ENCODE results near the gene CHCHD6.

CHCHD6 gene

GRCh38 chr3:126972866-126973265 lies 268.8 kb downstream of the CHCHD6 start:
- TF ChIP-seq GATA2 (IDR thresholded peaks at IDR 0.05; ENCODE audit: low read depth, low read length) (no peak), GATA3 (IDR thresholded peaks at IDR 0.05; ENCODE audit: low read depth, low read length) (no peak)

DNA sequence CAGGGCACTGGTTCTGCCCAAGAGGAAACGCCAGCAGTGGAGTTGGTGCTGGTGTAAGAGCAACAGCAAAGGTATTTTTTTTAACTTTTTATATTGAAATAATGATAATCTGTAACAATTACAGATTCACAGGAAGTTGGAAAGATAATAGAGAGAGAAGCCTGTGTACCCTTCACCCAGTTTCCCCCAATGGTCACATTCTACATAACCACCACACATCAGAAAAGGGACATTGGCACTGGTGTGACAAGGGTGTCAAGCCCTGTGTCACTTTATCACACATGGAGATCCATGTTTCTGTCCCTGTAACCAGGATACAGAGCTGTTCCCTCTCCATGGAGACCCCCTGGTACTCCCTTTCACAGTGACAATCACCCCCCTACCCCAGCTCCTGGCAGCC lies 269.8 kb downstream of the CHCHD6 start:
- no peak for TF ChIP-seq GATA2 (IDR thresholded peaks at IDR 0.05; ENCODE audit: low read depth, low read length)
- no peak for TF ChIP-seq GATA3 (IDR thresholded peaks at IDR 0.05; ENCODE audit: low read depth, low read length)

GRCh38 chr3:126974756-126975155 lies 270.7 kb downstream of the CHCHD6 start:
- TF ChIP-seq GATA2 (IDR thresholded peaks at IDR 0.05; ENCODE audit: low read depth, low read length) (no peak), GATA3 (IDR thresholded peaks at IDR 0.05; ENCODE audit: low read depth, low read length) (no peak)

DNA sequence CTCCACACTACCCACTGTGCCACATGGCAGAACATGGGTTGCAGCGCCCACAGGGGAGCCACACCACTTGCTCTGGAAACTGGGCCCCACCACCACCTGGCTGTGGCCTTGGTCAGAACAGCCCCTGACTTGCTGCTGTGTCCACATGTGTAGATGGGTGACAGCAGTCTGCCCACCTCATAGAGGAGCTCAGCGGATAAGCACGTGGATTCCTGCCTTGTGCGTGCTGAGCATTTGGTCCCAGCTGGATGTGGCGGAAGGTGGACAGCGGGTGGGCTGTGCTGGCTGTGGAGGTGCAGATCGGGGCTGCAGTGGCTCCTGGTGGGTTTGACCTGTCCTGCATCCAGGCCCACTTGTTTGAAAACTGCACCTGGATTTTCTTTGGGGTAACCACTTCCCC lies 272.9 kb downstream of the CHCHD6 start:
- TF ChIP-seq GATA3 (IDR thresholded peaks at IDR 0.05; ENCODE audit: low read depth, low read length) (no peak), GATA2 (IDR thresholded peaks at IDR 0.05; ENCODE audit: low read depth, low read length) (no peak)

DNA sequence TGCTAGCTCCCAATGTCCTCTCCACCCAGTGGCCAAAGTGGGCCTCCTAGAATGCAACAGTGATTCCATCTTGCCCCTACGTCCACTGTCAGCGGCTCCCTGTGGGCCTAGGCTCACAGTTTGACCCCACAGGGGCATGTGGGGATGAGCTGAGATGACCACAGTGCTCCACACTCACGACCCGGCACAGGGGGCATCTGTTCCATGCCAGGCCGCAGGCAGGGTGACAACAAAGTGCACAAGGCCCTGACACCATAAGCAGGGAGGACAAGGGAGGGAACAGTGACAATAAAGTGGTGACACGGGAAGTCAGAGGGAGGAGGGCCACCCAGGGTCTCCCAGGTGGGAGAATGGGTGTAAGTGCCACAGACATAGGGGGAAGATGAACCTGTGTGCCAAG lies 273.8 kb downstream of the CHCHD6 start:
- TF ChIP-seq GATA3 (IDR thresholded peaks at IDR 0.05; ENCODE audit: low read depth, low read length), result no peak
- no peak for TF ChIP-seq GATA2 (IDR thresholded peaks at IDR 0.05; ENCODE audit: low read depth, low read length)

DNA sequence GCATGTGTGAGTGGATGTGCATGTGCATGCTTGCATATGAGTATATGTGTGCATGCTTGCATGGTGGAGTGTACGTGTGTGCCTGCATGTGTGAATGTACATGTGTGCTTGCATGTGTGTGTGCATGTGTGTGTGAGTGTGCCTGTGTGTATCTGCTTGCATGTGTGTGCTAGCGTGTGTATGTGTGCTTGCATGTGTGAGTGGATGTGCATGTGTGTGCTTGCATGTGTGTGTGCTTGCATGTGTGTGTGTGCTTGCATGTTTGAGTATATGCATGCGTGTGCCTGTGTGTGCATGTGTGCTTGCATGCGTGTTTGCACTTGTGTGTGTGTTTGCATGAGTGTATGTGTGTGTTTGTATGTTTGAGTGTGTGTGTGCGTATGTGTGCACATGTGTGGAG lies 274.3 kb downstream of the CHCHD6 start:
- TF ChIP-seq GATA3 (IDR thresholded peaks at IDR 0.05; ENCODE audit: low read depth, low read length) (no peak), GATA2 (IDR thresholded peaks at IDR 0.05; ENCODE audit: low read depth, low read length) (no peak)

DNA sequence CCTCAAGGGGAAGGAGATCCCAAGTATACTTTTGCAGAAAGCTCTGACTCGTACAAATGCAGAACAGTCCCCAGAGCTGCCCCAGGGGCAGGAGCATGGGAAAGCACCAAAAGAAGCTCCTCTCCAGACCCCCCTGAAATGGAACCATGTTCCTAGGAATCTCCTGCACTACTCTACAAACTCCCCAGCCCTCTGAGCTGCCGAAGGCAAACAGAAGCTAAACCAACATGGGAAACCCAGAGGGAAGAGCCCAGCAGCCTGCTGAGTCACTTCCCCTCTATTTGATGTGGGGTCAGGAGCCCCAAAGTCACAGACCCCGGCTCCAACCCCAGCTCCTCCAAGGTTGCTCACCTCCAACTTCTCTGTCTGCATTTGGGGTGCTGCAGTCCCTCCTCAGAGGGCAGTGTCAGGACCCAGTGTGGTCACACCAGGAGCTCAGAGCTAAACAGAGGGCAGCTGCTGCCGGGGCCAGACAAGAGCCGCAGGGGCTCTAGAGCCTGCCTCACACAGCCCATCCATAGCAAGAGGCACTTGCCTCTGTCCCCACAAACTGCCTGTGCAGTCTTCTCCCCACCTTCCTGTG lies 275.1 kb downstream of the CHCHD6 start:
- no peak for TF ChIP-seq GATA3 (IDR thresholded peaks at IDR 0.05; ENCODE audit: low read depth, low read length)
- no peak for TF ChIP-seq GATA2 (IDR thresholded peaks at IDR 0.05; ENCODE audit: low read depth, low read length)

- TF ChIP-seq GATA3 (IDR thresholded peaks at IDR 0.05; ENCODE audit: low read depth, low read length) (no peak), GATA2 (IDR thresholded peaks at IDR 0.05; ENCODE audit: low read depth, low read length) (no peak)
These were observed 276.3 kb downstream of the CHCHD6 start for GRCh38 chr3:126980266-126980811.

GRCh38 chr3:126982126-126982470 lies 278.1 kb downstream of the CHCHD6 start:
- TF ChIP-seq GATA2 (IDR thresholded peaks at IDR 0.05; ENCODE audit: low read depth, low read length) (no peak), GATA3 (IDR thresholded peaks at IDR 0.05; ENCODE audit: low read depth, low read length) (no peak)

GRCh38 chr3:126982471-126983175 lies 278.6 kb downstream of the CHCHD6 start, which contains the start of gene PLXNA1:
PLXNA1 (plus strand) TSS chr3:126983115; CDS start chr3:126988594, 5,479 bp downstream.
- TF ChIP-seq GATA3 (IDR thresholded peaks at IDR 0.05; ENCODE audit: low read depth, low read length) (no peak), GATA2 (IDR thresholded peaks at IDR 0.05; ENCODE audit: low read depth, low read length) (no peak; the same call in 1 of the 2 replicates)

DNA sequence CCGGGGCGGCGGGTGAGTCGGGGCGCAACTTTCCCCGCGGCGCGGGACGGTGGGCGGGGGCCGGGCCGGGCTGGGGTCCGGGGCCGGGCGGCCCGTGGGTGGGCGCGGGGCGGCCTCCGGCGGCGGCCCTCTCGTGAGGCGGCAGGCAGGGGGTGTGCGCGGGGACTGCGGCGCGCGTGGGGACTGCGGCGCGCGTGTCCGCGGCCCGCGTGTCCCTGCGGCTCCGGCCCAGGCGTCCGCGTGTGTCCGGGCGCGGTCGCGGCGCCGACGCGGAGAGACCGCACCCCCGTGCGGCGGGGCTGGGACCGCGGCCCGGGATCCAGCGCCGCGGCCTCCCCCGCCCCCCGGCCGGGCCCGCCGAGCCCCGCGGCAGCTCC lies 279.2 kb downstream of the CHCHD6 start:
- TF ChIP-seq GATA3 (IDR thresholded peaks at IDR 0.05; ENCODE audit: low read depth, low read length) (no peak), GATA2 (IDR thresholded peaks at IDR 0.05; ENCODE audit: low read depth, low read length) (no peak)

GRCh38 chr3:126983653-126984390 lies 279.8 kb downstream of the CHCHD6 start:
- 0 out of 2 replicates have a peak, but pooled peaks have one; percentile 23 for TF ChIP-seq GATA2 (IDR thresholded peaks at IDR 0.05; ENCODE audit: low read depth, low read length)
- no peak for TF ChIP-seq GATA3 (IDR thresholded peaks at IDR 0.05; ENCODE audit: low read depth, low read length)

- TF ChIP-seq GATA2 (IDR thresholded peaks at IDR 0.05; ENCODE audit: low read depth, low read length) (no peak), GATA3 (IDR thresholded peaks at IDR 0.05; ENCODE audit: low read depth, low read length) (no peak)
These were observed 280.5 kb downstream of the CHCHD6 start for GRCh38 chr3:126984391-126985131.
